TTC549 (cell line): ENCODE results near the gene NCAM1.

Experiments used
- FAIRE-seq: peaks from 2 replicates; lab custom pipeline; 2012; peaks lifted over from hg19 to GRCh38; lab: Jason Lieb, UNC

NCAM1 gene

DNA sequence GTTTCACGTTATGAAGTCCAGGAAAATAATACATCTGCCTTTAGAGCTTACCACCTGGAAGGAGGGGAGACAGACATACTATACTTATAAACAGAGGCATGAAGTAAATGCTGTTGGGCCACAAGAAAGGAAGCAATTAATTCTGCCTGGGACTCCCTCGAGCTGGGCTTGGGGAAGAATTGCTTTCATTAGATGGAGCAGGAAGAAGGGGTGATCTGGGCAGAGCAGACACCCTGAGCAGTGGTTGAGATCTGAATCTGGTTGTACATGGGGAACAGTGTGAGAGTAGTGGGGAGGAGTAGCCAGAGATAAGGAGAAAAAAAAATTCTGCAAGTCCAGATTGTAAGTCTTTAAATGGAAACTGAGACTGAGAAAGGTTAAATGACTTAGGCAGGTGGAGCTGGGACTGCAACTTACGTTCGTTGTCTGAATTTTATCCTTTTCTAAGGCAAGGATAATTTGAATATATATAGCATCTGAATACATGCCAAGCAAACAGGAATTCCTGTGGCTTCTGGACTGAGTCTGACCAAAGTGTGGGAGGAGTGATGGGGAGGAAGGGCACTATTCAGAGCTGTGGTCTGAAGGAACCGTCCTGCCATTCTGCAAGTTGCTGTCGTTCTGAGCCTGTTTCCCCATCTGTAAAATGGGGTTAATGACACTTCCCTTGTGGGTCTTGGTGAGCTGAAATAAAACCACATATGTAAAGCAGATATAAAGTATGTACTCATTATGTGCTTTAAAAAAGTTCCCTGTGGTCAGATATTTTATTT lies 7.9 kb downstream of the NCAM1 start:
- FAIRE-seq = no peak

DNA sequence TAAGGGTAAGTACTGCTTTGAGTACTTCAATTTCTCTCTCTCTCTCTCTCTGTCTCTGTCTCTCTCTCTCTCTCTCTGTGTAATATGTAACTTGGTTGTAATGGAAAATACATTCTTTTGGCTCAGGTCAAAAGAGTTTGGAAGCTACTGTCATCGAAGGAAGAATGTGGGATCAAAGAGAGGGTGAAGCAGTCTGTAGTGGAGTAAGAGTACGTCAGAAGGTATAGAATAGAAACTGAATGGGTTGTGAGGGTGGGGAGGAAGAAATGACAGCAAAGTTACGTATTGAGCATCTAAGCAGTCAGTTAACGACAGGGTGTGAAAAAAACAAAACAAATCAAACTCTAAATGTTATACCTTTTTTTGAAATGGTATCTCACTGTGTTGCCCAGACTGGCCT lies 10.0 kb downstream of the NCAM1 start:
- FAIRE-seq = no peak

DNA sequence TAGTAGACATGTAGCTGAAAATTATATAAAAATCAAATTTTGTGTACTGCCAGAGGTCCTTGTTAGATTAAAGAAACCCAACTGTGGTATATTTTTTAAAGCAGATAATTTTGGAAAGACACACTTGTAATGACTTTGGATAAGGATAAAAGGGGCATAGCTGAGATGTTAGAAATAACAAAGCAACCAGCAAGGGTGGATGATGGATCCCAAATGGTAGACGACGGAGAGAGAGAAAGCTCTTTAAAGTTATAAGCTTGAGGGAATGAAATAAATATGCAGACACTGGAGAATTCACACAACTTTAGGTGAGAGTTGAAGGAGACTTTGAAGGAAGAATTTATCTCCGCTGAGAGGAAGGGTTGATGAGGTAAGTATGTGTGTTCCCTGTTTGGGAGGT lies 10.6 kb downstream of the NCAM1 start:
- no peak for FAIRE-seq

DNA sequence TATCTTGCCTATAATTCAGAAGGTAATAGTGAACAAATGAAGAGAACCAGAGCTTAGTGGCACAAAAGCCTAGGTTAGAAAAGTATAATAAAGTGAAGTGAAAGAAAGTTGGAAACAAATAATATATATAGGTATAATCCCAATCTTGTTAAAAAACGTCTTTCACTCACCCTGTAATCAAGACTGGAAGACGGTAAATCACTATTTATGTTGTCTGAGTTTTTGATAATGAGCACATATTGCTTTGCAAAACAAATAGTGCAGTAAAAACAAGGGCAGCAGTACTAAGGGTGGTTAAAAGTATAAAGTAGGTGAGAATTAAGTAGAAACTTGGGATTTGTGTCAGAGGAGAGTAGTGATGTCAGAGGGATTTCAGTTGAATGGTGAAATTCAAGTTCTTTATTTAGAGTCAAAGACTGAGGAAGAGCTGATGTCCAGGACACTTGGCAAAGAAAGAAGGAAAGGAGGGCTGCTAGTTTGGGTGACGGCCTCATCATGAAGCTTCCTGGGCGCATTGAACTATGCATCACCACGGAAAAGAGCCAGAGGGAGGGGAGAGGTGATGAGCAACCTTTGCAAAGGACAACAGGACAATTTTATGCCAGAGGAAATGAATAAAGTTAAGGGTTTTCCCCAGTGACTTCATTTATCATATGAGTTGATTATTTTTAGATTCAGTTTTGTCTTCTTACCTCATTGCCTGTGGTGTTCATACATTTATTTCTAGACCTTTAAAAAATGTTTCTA lies 11.4 kb downstream of the NCAM1 start:
- FAIRE-seq = no peak

DNA sequence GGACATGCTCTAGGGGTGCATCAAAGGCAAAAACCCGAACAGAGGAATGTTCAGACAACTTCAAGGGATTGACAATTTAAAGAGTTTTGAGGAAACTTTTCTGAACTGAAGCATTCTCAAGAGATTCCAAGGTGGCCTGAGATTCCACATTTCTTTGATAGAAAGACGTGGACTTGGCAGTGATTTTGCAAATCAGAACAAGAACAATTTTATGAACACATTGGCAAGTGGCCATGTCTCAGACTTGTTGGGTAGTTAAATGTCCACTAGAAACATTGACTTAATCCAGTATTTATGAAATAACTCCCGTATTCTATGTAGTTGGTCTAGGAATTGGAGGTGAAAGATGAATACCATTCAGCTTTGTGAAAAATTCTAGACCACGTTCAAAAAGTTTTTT lies 13.8 kb downstream of the NCAM1 start:
- FAIRE-seq = no peak

DNA sequence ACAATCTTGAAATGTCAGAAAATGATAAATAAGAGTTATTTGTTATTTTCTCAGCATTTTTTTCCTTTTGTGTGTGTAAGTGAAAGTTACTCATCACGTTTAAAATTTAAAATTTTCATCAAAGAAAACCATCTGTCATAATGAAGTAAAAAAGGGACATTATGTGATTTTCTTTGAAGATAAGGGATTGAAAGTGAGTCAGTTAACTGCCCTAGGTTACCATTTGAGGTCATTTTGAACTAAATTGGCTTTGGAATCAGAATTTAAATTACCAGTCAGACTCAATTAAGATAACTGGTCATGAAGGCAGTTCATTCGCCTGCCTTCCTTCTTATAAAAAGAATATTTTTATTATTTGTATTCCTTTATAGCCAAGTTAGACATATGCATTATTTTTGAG lies 14.3 kb downstream of the NCAM1 start:
- FAIRE-seq = no peak

DNA sequence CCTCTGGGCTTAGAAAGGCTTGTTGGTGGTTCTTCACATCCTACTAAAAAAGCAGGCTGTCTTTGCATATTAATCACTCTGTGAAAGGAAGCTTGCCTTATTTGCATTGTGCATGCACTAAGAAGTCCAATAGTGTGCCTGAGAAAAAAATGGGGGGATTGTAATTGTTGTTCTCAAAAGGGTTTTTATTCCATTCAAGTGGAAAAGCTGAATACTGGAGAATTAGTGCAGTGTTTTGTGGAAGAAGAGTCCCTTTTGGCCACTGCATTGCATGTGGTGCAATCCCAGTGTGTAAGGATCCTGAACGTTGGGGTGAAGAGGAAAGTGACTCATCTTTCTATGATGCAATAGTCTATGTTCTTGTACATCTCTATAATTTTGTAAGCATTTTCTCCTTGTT lies 16.5 kb downstream of the NCAM1 start:
- FAIRE-seq = no peak

DNA sequence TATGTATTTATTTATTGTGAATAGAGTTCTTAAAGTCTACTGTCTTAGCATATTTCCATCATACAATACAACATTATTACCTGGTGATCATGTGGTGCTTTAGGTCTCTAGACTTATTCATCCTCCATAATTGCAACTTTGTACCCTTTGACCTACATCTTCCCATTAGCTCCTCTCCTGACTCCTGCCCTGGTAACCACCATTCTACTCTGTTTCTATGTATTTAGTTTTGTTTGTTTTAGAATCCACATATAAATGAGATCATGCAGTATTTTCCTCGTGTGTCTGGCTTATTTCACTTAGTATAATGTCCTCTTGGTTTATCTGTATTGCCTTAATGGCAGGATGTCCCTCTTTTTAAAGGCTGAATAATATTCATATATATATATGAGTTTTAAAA lies 22.7 kb downstream of the NCAM1 start:
- no peak for FAIRE-seq

DNA sequence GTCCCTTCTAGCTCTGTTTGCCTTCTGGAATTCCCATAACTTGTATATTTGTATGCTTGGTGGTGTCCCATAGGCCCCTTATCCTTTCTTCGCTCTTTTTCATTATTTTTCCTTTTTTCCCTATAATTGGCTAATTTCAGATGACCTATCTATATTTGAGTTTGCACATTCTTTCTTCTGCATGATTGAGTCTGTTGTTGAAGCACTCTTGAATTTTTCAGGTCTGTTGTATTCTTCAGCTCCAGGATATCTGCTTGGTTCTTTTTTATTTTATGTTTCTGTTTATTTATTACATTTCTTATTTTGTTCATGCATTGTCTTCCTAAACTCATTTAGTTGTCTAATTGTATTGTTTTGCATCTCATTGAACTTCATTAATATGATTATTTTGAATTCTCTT lies 28.0 kb downstream of the NCAM1 start:
- no peak for FAIRE-seq

DNA sequence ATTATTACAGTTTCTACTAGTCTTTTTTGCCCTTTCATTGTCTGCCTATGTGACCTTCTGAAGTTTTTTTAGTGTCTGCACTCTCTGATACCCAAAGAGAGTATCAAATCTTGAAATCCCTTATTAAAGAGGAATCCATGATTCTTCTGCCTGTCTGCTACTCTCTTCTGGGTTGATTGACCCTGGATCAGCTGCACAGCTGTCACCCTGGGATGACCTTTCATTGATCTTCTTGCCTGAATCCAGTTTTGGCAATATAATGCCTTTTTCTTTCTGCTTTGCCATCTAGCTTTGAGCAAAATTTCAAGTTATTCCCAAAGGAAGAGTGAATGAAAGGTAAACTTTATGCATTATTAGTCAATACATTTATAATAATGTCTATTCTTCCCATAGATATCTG lies 32.6 kb downstream of the NCAM1 start:
- no peak for FAIRE-seq

DNA sequence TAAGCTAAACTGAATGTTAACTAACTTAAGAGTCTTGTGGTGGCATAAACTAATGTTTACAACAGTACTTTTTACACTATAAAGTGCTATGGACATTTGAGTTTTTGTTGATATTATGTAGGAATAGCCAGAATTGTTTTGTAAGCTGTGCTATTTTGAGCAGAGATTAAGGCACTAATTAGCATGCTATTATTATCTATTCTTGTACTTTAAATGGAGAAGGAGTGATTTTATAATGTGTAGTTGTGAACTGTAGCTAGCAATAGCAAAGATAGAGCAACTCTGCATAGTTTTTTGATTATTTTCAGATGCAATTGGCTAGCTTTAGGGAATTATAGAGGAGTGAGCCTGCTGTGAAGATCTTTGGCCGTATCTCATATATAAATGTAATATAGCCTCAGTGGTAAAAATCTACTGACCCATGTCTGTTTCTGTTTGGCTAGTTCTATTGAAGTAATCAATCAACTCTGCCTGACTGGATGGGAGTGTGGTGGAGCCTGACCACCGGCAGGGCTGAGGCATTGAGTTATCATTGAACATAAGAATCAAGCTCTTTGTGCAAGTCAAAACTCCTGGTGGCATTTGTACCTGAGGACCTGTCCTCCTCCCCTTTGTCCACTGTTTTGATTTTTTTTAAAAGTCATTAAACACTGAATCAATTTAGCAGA lies 34.3 kb downstream of the NCAM1 start:
- no peak for FAIRE-seq

DNA sequence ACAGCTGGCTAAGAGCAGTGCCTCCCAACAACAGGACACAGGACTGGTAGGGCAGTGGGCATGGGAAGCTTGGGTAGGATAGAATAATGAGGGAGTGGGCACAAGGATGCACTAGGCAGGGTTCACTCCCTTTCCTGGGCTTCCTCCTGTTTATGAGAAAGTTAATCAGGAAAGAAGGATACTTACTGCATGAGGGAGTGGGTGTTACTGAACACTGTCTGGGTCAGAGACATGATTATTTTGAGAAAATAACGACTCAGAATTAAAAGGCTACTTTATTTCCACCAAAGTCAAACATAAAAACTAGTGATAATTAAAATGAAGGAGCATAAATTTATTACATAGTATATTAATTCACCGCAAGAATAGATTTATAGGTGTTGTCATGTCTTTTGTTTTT lies 35.8 kb downstream of the NCAM1 start:
- no peak for FAIRE-seq

DNA sequence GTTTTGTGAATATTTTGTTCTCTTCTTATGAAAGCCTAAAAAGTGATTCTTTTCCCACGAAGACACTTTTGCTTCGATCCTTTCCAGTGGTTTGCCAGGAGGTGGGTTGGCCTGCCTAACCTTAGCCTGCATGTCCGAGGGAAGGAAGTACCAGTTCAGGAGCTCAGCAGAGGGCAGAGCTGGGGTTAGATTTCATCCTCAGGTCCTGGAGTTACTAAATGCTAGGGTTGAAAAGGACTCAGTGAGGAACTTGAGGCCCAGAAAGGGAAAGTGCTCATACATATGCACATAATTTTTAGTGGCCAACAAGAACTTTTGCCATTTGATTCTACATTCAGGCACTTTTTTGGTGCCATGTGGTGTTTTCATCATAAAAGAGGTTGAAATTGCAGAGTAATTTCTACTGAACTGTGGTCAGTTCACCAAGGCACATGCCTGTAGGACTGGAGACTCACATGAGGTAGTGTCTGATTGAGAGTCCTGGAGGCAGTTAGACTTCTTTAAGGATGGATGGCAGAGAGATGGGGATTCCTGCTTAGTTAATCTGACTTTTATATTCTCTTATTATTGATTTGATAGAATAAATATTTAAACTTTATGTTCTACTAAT lies 36.7 kb downstream of the NCAM1 start:
- FAIRE-seq = no peak

DNA sequence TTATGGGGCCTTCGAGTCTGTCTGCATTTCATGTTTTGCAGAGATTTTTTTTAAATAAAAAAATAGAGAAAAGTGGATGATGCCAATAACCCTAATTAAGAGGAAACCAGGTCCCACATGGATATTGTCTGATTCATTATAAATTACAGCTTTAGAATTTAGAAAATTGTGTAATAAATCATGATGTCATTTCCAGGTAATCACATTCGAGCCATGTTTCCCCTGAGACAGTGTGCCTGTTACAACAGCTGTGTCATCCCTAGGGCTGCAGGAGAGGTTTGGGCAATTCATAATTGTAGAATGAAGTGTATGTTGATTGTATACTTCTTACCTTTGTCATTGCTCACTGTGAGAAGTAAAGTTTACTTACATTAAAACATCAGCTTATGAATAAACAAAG lies 38.3 kb downstream of the NCAM1 start:
- no peak for FAIRE-seq

DNA sequence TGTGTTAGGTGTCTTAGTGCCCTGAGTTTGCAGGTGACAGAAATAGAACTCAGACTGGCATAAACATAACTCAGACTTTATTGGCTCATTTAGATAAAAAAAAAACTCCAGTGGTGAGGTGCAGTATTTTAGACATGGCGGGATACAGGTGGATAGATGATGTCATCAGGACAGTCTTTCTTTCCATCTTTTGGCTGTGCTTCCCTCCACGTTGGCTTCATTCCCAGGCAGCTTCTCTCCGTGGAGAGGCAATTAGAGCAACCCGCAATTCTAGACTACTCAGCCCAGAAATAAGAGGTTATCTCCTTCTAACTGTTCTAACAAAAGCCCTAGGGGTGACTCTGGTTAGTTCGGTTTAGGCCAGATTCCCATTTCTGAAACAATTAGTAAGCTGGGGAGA lies 40.5 kb downstream of the NCAM1 start:
- no peak for FAIRE-seq

DNA sequence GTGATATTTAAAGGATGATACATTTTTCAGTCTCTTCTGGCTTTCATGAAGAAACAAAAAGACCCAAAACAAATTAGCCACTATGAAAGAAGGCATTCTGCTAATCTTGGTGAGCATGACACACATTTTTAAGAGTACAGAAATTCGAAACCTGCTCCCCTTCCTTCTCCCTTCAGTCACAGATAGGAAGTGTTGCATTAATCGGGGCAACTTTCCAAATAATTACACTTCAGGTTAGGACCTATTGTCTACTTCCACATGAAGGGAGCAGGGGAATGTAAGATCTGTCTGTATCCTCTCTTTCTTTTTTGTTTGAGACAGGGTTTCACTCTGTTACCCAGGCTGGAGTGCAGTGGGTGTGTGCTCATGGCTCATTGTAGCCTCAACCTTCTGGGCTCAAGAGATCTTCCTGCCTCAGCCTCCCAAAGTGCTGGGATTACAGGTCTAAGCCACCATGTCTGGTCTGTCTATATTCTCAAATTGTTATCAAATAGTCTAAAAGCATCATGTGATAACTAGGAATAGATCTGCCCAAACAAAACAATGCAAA lies 45.8 kb downstream of the NCAM1 start:
- FAIRE-seq = no peak

DNA sequence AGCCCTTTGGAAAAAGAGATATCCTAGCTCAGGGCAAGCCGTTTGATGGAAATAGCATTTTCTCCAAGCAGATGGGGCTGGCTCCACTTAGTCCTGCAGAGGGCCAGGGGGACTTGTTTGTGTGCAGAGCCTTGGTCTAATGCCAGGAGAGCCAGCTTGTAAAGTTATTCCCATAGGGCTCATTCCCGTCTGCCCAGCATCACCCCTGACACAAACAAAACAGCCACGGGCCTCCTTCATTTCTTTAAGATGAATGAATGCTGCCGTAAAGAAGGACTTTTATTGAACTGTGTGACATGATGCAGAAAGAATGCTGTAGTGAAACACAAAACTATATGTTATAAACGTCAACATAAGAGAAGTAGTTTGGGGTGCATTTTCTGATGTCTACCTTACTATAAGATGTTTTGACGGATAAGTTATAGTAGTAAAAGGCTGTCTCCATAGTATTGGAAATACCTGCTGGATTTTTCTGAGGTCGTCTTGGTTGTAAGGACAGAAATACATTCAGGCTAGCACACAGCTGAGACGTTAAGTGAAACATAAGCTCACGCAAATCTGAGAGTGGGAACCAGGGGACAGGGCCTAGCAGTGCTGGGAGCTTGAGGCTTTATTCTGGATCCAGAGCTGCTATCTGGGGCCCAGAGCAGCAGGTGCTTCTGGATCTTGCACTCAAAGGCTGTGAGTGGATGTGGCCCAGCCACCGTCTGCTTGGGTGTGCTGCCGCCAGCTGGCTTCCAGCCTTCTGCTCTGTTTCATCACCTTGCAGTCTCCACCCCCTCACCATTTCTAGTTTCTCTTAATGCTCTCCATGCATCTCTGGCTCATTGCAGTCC lies 53.3 kb downstream of the NCAM1 start:
- no peak for FAIRE-seq

DNA sequence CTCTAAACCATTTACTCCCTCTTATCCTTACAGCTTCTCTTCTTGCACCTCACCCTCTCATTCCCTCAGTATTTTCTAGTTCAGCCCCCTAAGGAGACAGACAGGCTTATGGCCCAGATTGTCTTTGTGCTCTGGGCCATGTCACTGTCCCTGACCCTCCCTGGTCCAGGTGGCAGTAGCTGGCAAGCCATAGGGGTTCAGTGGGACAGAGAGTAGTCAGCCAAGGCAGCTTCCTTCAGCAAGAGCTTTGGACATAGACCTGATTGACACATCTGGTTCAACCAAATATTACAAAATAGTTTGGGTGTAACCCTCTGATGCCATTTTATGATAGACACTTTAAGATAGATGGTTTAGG lies 53.9 kb downstream of the NCAM1 start:
- FAIRE-seq = no peak

DNA sequence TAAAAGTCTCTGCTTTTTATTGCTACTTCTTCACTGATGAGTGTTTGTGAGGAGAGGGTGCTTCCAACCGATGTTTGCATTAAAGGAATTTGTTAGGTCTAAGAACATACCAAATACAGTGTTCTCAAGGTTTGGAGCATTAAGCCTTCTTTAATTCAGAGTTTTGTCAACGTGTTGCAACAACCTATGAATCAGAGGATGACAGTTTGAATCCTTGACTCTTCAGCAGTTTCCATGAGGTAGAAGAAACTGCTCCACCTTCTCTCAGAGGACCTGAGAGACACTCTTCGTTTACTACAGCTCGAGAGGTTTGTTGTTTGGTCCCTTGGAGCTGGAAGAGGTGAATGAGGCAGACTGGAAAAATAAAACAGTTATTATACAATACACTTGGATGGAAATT lies 55.7 kb downstream of the NCAM1 start:
- FAIRE-seq = no peak

DNA sequence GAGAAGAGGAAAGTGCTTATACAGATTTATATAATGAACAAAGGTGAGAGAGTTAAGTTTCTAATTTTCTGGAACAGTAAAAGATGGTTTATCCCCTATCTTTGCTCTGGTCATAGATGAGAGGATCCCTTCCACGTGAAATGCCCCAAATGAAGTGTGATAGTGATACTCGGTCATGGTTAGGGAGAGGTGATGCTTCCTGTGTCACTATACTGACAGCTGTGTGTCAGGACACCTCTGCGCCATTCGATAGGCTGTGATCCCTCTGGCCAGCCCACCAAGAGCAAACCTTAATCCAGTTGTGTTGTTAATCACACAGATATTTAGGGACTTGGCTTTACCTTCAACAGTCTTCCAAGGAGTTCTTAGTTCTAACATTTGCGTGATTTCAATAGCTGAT lies 57.7 kb downstream of the NCAM1 start:
- FAIRE-seq = no peak

DNA sequence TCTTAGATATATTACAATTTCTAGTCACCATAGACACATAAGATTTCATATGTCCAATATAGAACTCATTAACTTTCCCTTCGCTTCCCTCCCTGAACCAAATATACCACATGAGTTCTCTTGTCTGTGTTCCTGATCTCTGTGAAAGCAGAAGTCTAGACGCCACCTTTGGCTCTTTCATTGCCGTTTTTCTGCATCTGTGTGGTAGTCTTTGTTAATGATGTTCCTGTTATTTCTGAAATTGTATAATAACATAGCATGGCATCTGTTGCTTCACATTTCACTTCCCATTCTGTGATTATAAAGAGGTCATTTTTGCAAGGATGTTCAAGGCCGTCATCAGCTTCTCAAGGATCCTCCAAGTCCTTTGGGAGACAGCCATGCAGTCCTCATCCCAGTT lies 58.5 kb downstream of the NCAM1 start:
- no peak for FAIRE-seq

DNA sequence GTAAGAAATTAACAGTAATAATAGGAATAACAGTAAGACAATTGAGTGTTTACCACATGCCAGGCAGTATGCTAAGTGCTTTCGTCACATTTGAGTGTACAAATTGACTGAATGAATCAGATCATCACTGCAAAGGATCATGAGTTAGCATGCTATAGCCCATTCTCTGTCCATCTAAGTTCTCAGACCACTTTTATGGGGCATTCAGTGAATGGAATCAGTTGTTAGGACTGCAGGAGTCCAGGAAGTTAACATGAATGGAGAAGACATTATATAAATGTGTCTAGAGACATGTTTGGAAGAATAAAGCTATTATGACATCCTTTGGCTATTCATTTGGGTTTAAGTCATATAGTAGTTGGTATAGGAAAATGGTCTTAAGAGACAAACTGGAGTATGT lies 59.9 kb downstream of the NCAM1 start:
- no peak for FAIRE-seq
